ENCODE measurements around the gene ARPP21.

The ARPP21 gene

GRCh38 chr3:35658686-35659085 lies 19.4 kb downstream of the ARPP21 start:
- no peak for TF ChIP-seq EZH2phosphoT487 (IDR thresholded peaks at IDR 0.05; ENCODE audit: borderline replicate concordance)
- TF ChIP-seq CTCF (conservative IDR thresholded peaks at IDR 0.05; ENCODE audit: low read length), result no peak
- H3F3A ChIP-seq (ENCODE audit: low read depth), result no peaks in the 10 kb centered on the region
- peaks cover 58% of the 10 kb centered on the region for H3K4me1 ChIP-seq (ENCODE audit: insufficient read depth, low read length, poor library complexity, severe bottlenecking)
- H4K20me1 ChIP-seq (ENCODE audit: insufficient read depth, low read length, poor library complexity, severe bottlenecking), result no peaks in the 10 kb centered on the region
- H3K9ac ChIP-seq (ENCODE audit: low read depth, low read length, poor library complexity, severe bottlenecking), result peak overlapping the region; percentile 9
- no peaks in the 10 kb centered on the region for H3K27me3 ChIP-seq (ENCODE audit: insufficient read depth, low read length, poor library complexity, severe bottlenecking)
- no peaks in the 10 kb centered on the region for H3K9me3 ChIP-seq (ENCODE audit: insufficient read depth, low read depth, low read length)
- no peaks in the 10 kb centered on the region for H3K9me2 ChIP-seq (replicated peaks; ENCODE audit: low read depth, low read length)
- no peaks in the 10 kb centered on the region for H3K36me3 ChIP-seq (ENCODE audit: insufficient read depth, low read length)
- H2AFZ ChIP-seq (ENCODE audit: low read length), result peak overlapping the region; percentile 34; the same call in 1 of the 2 replicates
- H3K4me2 ChIP-seq (ENCODE audit: low read depth, low read length, poor library complexity, severe bottlenecking), result no peak overlapping the region
- no peaks in the 10 kb centered on the region for H3K79me2 ChIP-seq (ENCODE audit: insufficient read depth, low read length)
- no peak overlapping the region for H3K4me3 ChIP-seq (ENCODE audit: low read length, poor library complexity, severe bottlenecking)

GRCh38 chr3:35659768-35660167 lies 20.4 kb downstream of the ARPP21 start:
- Histone ChIP-seq H3K27me3 (ENCODE audit: insufficient read depth, low read length, poor library complexity, severe bottlenecking) (no peaks in the 10 kb centered on the region), H3K4me2 (ENCODE audit: low read depth, low read length, poor library complexity, severe bottlenecking) (no peak overlapping the region), H3K9me3 (ENCODE audit: insufficient read depth, low read depth, low read length) (no peaks in the 10 kb centered on the region), H3F3A (ENCODE audit: low read depth) (no peaks in the 10 kb centered on the region), H3K4me1 (ENCODE audit: insufficient read depth, low read length, poor library complexity, severe bottlenecking) (peaks cover 61% of the 10 kb centered on the region), H3K9ac (ENCODE audit: low read depth, low read length, poor library complexity, severe bottlenecking) (no peak overlapping the region), H3K9me2 (replicated peaks; ENCODE audit: low read depth, low read length) (no peaks in the 10 kb centered on the region), H3K79me2 (ENCODE audit: insufficient read depth, low read length) (no peaks in the 10 kb centered on the region), H2AFZ (ENCODE audit: low read length) (no peak overlapping the region), H3K4me3 (ENCODE audit: low read length, poor library complexity, severe bottlenecking) (no peak overlapping the region), H3K36me3 (ENCODE audit: insufficient read depth, low read length) (no peaks in the 10 kb centered on the region), H4K20me1 (ENCODE audit: insufficient read depth, low read length, poor library complexity, severe bottlenecking) (no peaks in the 10 kb centered on the region)
- TF ChIP-seq EZH2phosphoT487 (IDR thresholded peaks at IDR 0.05; ENCODE audit: borderline replicate concordance) (no peak), CTCF (conservative IDR thresholded peaks at IDR 0.05; ENCODE audit: low read length) (peak; percentile 69)

GRCh38 chr3:35663471-35663870 lies 24.1 kb downstream of the ARPP21 start:
- Histone ChIP-seq H3K9ac (ENCODE audit: low read depth, low read length, poor library complexity, severe bottlenecking) (no peak overlapping the region), H3K79me2 (ENCODE audit: insufficient read depth, low read length) (no peaks in the 10 kb centered on the region), H3K27me3 (ENCODE audit: insufficient read depth, low read length, poor library complexity, severe bottlenecking) (no peaks in the 10 kb centered on the region), H3K4me3 (ENCODE audit: low read length, poor library complexity, severe bottlenecking) (no peak overlapping the region), H3K36me3 (ENCODE audit: insufficient read depth, low read length) (no peaks in the 10 kb centered on the region), H3K4me1 (ENCODE audit: insufficient read depth, low read length, poor library complexity, severe bottlenecking) (peaks cover 69% of the 10 kb centered on the region), H2AFZ (ENCODE audit: low read length) (no peak overlapping the region), H3F3A (ENCODE audit: low read depth) (no peaks in the 10 kb centered on the region), H3K9me3 (ENCODE audit: insufficient read depth, low read depth, low read length) (no peaks in the 10 kb centered on the region), H3K9me2 (replicated peaks; ENCODE audit: low read depth, low read length) (no peaks in the 10 kb centered on the region), H3K4me2 (ENCODE audit: low read depth, low read length, poor library complexity, severe bottlenecking) (no peak overlapping the region), H4K20me1 (ENCODE audit: insufficient read depth, low read length, poor library complexity, severe bottlenecking) (no peaks in the 10 kb centered on the region)
- no peak for TF ChIP-seq EZH2phosphoT487 (IDR thresholded peaks at IDR 0.05; ENCODE audit: borderline replicate concordance)
- TF ChIP-seq CTCF (conservative IDR thresholded peaks at IDR 0.05; ENCODE audit: low read length), result no peak

Data from Loucy (cell line).